Endothelial cell (in vitro differentiated cells): ENCODE measurements around the gene CENPE. TPM values are rescaled to one million over a fixed set of nuclear protein-coding genes. Genes with fewer than 3 reads are reported as not detected.

ENCODE experiments used
- DNase-seq: peaks from one replicate; pipeline ENCODE4 v3.0.0; 2021; ENCODE audit warnings: low spot score
- H3K27ac Mint-ChIP-seq: one replicate; pipeline ENCODE4 v1.8.0; 2021; ENCODE audit warnings: mixed read lengths, inconsistent platforms; ENCODE audit not compliant: unreplicated experiment
- H3K27me3 Mint-ChIP-seq: one replicate; pipeline ENCODE4 v1.8.0; 2021; ENCODE audit warnings: mild to moderate bottlenecking, moderate library complexity, mixed read lengths, inconsistent platforms; ENCODE audit not compliant: unreplicated experiment
- H3K36me3 Mint-ChIP-seq: one replicate; pipeline ENCODE4 v1.8.0; 2021; ENCODE audit warnings: mild to moderate bottlenecking, low read depth, mixed read lengths, inconsistent platforms; ENCODE audit not compliant: unreplicated experiment
- H3K4me1 Mint-ChIP-seq: one replicate; pipeline ENCODE4 v1.8.0; 2021; ENCODE audit warnings: mild to moderate bottlenecking, mixed read lengths, inconsistent platforms; ENCODE audit not compliant: unreplicated experiment
- H3K4me3 Mint-ChIP-seq: one replicate; pipeline ENCODE4 v1.8.0; 2021; ENCODE audit warnings: mild to moderate bottlenecking, mixed read lengths, inconsistent platforms; ENCODE audit not compliant: unreplicated experiment
- H3K9me3 Mint-ChIP-seq: one replicate; pipeline ENCODE4 v1.8.0; 2021; ENCODE audit warnings: mixed read lengths, inconsistent platforms; ENCODE audit not compliant: unreplicated experiment
- total RNA-seq: library from RNA; stranded (reverse); fragmentation: NEBNext Ultra II Directional; extraction: Animal tissue kit (Norgen Biotek cat#: 25700); gene quantifications from one replicate; pipeline ENCODE4 v1.2.1, GENCODE V29; 2021; ENCODE audit not compliant: unreplicated experiment
- TF ChIP-seq, protein P1 (sequence below): fragments of 200-600 bp; sonication (generic); IDR thresholded peaks from one replicate; pipeline ENCODE4 v1.5.0; 2021; ENCODE audit warnings: antibody characterized with exemption; ENCODE audit not compliant: unreplicated experiment

CENPE gene
- total RNA-seq, 1 donor from 2014 or later: 7.3 TPM

DNA sequence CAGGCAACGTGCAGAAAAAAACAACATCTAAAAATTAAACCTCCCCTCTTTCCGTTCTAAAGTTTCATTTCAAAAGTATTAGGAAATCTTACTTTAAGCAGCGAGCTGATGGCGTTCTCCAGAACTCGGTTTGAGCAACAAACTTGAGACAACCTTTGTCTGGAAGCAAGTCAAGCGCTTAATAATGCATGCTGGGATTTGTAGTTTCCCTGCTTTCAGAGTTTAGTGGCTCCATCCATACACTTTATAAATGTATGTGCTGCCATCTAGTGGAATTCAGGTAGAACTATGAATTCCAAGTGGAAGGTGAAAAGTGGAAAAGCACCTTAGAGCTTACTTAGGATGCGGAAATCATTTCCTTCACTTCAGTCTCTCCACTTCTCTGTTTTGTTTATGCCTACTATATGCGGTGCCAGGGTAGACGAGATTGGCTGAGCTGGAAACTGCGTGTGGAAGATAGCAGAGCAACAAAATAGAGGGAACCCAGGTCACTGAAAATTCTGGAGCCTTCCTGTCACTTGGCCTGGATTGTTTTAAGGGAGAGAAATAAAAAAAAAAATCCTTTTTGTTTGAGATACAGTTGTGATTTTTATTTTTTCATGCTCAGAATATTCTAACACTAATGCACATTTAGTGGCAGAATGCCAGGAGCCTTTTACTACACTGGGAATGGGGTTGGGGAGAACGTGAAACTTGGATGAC lies 98.3 kb downstream of the CENPE start, which contains the start of gene BDH2:
TSS of gene BDH2 (minus strand) at position 144 of the 702 bp plus-strand sequence. CDS start 3,580 bp downstream, outside the sequence.
- peak; percentile 32 for DNase-seq
- peaks cover 16% of the 10 kb centered on the region for H3K4me1 Mint-ChIP-seq
- peak within 1 kb of the TSS; percentile 86 for H3K27ac Mint-ChIP-seq
- no peaks in the 10 kb centered on the region for H3K36me3 Mint-ChIP-seq
- TF ChIP-seq, protein P1, sequence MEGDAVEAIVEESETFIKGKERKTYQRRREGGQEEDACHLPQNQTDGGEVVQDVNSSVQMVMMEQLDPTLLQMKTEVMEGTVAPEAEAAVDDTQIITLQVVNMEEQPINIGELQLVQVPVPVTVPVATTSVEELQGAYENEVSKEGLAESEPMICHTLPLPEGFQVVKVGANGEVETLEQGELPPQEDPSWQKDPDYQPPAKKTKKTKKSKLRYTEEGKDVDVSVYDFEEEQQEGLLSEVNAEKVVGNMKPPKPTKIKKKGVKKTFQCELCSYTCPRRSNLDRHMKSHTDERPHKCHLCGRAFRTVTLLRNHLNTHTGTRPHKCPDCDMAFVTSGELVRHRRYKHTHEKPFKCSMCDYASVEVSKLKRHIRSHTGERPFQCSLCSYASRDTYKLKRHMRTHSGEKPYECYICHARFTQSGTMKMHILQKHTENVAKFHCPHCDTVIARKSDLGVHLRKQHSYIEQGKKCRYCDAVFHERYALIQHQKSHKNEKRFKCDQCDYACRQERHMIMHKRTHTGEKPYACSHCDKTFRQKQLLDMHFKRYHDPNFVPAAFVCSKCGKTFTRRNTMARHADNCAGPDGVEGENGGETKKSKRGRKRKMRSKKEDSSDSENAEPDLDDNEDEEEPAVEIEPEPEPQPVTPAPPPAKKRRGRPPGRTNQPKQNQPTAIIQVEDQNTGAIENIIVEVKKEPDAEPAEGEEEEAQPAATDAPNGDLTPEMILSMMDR: peak; percentile 83
- peak within 1 kb of the TSS; percentile 91 for H3K4me3 Mint-ChIP-seq
- H3K9me3 Mint-ChIP-seq: no peaks in the 10 kb centered on the region
- H3K27me3 Mint-ChIP-seq: peaks cover 4% of the 10 kb centered on the region

DNA sequence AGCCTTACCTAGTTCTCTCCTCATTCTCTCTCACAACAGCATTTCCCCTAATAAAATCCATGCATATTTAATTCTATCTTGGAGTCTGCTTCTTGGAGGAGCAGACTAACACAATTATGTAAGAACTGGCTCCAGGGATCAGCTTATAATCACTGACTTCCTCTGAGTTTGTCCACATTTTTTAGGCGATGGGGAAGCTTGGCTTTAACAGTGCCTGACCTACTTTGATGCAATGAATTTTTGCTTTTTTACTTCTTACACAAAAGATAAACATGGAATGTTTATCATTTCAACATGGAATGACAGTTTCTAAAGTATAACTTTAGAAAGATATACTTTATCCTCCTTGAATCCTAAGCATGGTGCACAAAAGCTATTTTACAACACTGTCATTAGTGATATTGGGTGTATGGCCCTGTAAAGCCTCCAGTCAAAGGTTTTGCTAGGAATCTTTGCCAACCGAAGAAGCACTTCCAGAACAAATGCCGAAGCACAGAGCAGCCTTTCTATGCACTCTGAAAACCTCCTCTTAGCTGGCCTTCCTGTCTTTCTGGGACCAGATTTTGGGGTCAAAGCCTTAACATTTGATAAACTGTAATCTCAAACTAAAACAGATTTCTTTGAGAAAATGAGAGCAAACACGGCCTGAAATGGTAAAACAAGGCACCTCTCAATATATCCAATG lies 99.2 kb downstream of the CENPE start:
- peak overlapping the region; percentile 91 for H3K4me3 Mint-ChIP-seq
- peaks cover 16% of the 10 kb centered on the region for H3K4me1 Mint-ChIP-seq
- H3K9me3 Mint-ChIP-seq: no peaks in the 10 kb centered on the region
- TF ChIP-seq, protein P1: no peak
- no peaks in the 10 kb centered on the region for H3K36me3 Mint-ChIP-seq
- peak overlapping the region; percentile 86 for H3K27ac Mint-ChIP-seq
- peaks cover 4% of the 10 kb centered on the region for H3K27me3 Mint-ChIP-seq
- no peak for DNase-seq

DNA sequence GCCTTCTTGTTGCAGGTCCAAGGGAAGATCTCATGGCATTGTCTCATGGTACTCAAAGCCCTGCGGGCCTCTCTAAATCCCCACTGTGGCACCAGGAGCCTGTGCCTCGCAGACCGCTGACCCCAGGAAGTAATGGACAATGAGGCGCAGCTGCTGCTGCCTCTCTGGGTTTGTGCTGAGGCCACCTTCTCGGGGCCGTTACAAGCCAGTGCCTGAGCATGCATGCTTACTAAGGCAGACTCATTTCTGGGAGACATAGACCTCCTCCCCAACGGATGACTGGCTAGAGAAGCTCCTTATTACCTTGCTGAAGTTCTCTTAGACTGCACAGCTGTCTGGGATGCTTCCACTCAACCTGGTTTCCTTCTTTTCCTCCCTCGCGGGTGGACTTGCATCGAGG lies 99.8 kb downstream of the CENPE start:
- Mint-ChIP-seq H3K27ac (peak overlapping the region; percentile 31), H3K27me3 (peaks cover 4% of the 10 kb centered on the region), H3K4me3 (peak overlapping the region; percentile 63), H3K4me1 (peaks cover 16% of the 10 kb centered on the region), H3K9me3 (no peaks in the 10 kb centered on the region), H3K36me3 (no peaks in the 10 kb centered on the region)
- DNase-seq: no peak
- TF ChIP-seq, protein P1: no peak

DNA sequence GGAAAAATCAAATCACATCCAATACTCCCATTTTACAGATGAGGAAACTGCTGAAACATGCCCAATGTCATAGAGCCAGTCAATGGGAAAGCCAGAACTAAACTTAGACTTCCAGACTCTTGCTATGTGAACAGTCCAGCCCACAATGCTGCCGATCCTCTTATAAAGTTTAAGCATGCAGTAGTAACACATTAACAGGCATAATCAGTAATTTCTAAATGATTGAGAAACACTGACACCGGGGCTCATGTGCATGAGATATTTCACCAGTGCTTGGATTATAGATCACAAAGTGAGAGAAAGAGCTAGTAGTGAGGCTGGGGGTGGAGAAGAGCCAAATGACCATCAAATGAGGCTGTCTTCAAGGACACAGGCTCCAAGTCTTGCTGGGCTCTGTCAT lies 101.0 kb downstream of the CENPE start:
- TF ChIP-seq, protein P1: no peak
- Mint-ChIP-seq H3K27me3 (peaks cover 4% of the 10 kb centered on the region), H3K9me3 (no peaks in the 10 kb centered on the region), H3K36me3 (no peaks in the 10 kb centered on the region), H3K4me1 (peaks cover 16% of the 10 kb centered on the region), H3K27ac (no peak overlapping the region), H3K4me3 (no peak overlapping the region)
- DNase-seq: no peak

DNA sequence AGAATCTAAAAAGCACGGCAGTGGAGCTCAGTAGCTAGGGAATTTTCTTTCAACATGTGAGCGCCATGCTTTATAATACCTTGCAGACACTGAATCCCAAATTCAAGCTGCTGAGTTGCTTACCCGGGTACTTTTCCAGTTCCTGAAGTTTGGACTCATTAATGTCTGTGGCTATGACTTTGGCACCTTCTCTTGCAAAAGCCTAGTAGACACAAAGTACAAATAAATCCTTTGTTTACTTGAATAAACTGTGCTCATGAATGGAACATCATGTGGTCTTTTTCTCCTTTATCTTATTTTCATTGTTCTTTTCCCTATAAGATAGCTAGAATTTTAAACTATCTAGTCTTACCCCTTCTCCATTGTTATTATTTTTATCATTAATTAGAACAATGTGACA lies 103.1 kb downstream of the CENPE start:
- no peak for DNase-seq
- TF ChIP-seq, protein P1: no peak
- Mint-ChIP-seq H3K27me3 (peaks cover 4% of the 10 kb centered on the region), H3K9me3 (no peaks in the 10 kb centered on the region), H3K36me3 (no peaks in the 10 kb centered on the region), H3K4me3 (no peak overlapping the region), H3K4me1 (peaks cover 16% of the 10 kb centered on the region), H3K27ac (no peak overlapping the region)
